Fibroblast of lung (primary cell): ENCODE measurements around the gene ZNF474. TPM values are rescaled to one million over a fixed set of nuclear protein-coding genes. Genes with fewer than 3 reads are reported as not detected.

Experiments used
- DNase-seq, 2 donors: peaks; one replicate each; pipeline versions ENCODE4 v3.0.0 to v3.0.0-alpha.2; 2010; ENCODE audit warnings: low read depth in 2 of 2
- H2AFZ ChIP-seq: 2 replicates; pipeline ENCODE4 v1.5.1; 2012; ENCODE audit warnings: low read length, control low read depth, inconsistent platforms
- H3K27ac ChIP-seq: 2 replicates; pipeline ENCODE4 v1.5.1; 2011; ENCODE audit warnings: low read length, control low read depth; ENCODE audit not compliant: insufficient read depth
- H3K27me3 ChIP-seq: 2 replicates; pipeline ENCODE4 v1.5.1; 2011; ENCODE audit warnings: mild to moderate bottlenecking, low read length; ENCODE audit not compliant: control insufficient read depth, insufficient read depth
- H3K36me3 ChIP-seq: 2 replicates; pipeline ENCODE4 v1.5.1; 2011; ENCODE audit warnings: low read length; ENCODE audit not compliant: control insufficient read depth, insufficient read depth
- H3K4me1 ChIP-seq: 2 replicates; pipeline ENCODE4 v1.5.1; 2011; ENCODE audit warnings: low read length; ENCODE audit not compliant: control insufficient read depth, insufficient read depth; ENCODE audit errors: extremely low read depth
- H3K4me2 ChIP-seq: 2 replicates; pipeline ENCODE4 v1.5.1; 2011; ENCODE audit warnings: low read length, control low read depth; ENCODE audit not compliant: insufficient read depth; ENCODE audit errors: extremely low read depth
- H3K4me3 ChIP-seq, 4 experiments: fragments of 200-600 bp in 1 of 4; sonication (generic) in 1 of 4; replicated peaks in 1 of 4; 2 replicates each; pipeline ENCODE4 v1.5.1; 2011 to 2016; ENCODE audit warnings: low read length in 4 of 4, low read depth in 3 of 4, mild to moderate bottlenecking in 3 of 4, control low read depth in 2 of 4, inconsistent platforms in 1 of 4, mixed read lengths in 1 of 4; ENCODE audit not compliant: insufficient read depth in 1 of 4; ENCODE audit errors: control extremely low read depth in 1 of 4
- H3K79me2 ChIP-seq: 2 replicates; pipeline ENCODE4 v1.5.1; 2012; ENCODE audit warnings: mild to moderate bottlenecking, low read length, inconsistent platforms; ENCODE audit not compliant: control insufficient read depth, insufficient read depth
- H3K9ac ChIP-seq: 2 replicates; pipeline ENCODE4 v1.5.1; 2011; ENCODE audit warnings: mild to moderate bottlenecking, low read length, control low read depth; ENCODE audit not compliant: insufficient read depth
- H3K9me3 ChIP-seq: 2 replicates; pipeline ENCODE4 v1.5.1; 2012; ENCODE audit warnings: low read depth, low read length; ENCODE audit not compliant: control insufficient read depth, insufficient read depth
- H4K20me1 ChIP-seq: 2 replicates; pipeline ENCODE4 v1.5.1; 2011; ENCODE audit warnings: low read length; ENCODE audit not compliant: control insufficient read depth, insufficient read depth; ENCODE audit errors: extremely low read depth
- CTCF ChIP-seq, 2 donors: IDR thresholded peaks in 1 of 2; conservative IDR thresholded peaks in 1 of 2; 1 replicate in 1 of 2; 2 replicates in 1 of 2; pipeline ENCODE4 v1.5.1; 2011 to 2012; ENCODE audit warnings: low read length in 2 of 2, control low read depth in 1 of 2, inconsistent platforms in 1 of 2, low read depth in 1 of 2, mild to moderate bottlenecking in 1 of 2
- EZH2 ChIP-seq: IDR thresholded peaks from 2 replicates; pipeline ENCODE4 v1.5.1; 2012; ENCODE audit warnings: low read length, control low read depth, mild to moderate bottlenecking; ENCODE audit errors: missing control alignments
- polyA plus RNA-seq, 2 donors: library from polyadenylated mRNA; depleted of rRNA in 1 of 2; stranded (reverse) in 1 of 2; unstranded in 1 of 2; fragments of >200 nt; gene quantifications; 2 replicates each; pipeline ENCODE4 v1.2.1, GENCODE V29; 2011 to 2012; ENCODE audit warnings: missing spikeins in 1 of 2
- total RNA-seq: library from RNA; depleted of rRNA; stranded (reverse); fragments of >200 nt; gene quantifications from 2 replicates; pipeline ENCODE4 v1.2.1, GENCODE V29; 2014

The ZNF474 gene
- total and polyA plus RNA-seq, 2 donors (not counting 1 experiment from before 2014, with no cell fraction given): 0.17 to 0.20 TPM

GRCh38 chr5:122119205-122119604 lies 10.1 kb upstream of the ZNF474 start:
- Histone ChIP-seq H4K20me1 (no peaks in the 10 kb centered on the region), H3K36me3 (no peaks in the 10 kb centered on the region), H3K27ac (no peak overlapping the region), H3K27me3 (no peaks in the 10 kb centered on the region), H3K4me1 (no peaks in the 10 kb centered on the region), H3K4me2 (no peak overlapping the region), H3K4me3 (no peak overlapping the region), H3K9ac (no peak overlapping the region), H2AFZ (no peak overlapping the region), H3K9me3 (no peaks in the 10 kb centered on the region), H3K79me2 (no peaks in the 10 kb centered on the region)
- DNase-seq: no peak
- no peak for TF ChIP-seq CTCF (conservative IDR thresholded peaks at IDR 0.05 in 1 of 2, IDR thresholded peaks at IDR 0.05 in 1 of 2; ENCODE audit: low read depth in 1 of 2, low read length in 2 of 2)
- no peak for TF ChIP-seq EZH2

GRCh38 chr5:122120493-122120892 lies 8.9 kb upstream of the ZNF474 start:
- H3K9ac ChIP-seq: no peak overlapping the region
- no peak for DNase-seq
- no peak for TF ChIP-seq CTCF (conservative IDR thresholded peaks at IDR 0.05 in 1 of 2, IDR thresholded peaks at IDR 0.05 in 1 of 2; ENCODE audit: low read depth in 1 of 2, low read length in 2 of 2)
- no peak for TF ChIP-seq EZH2
- H3K27ac ChIP-seq: no peak overlapping the region
- no peak overlapping the region for H3K4me3 ChIP-seq
- H3K79me2 ChIP-seq: no peaks in the 10 kb centered on the region
- H3K4me1 ChIP-seq: no peaks in the 10 kb centered on the region
- H3K36me3 ChIP-seq: no peaks in the 10 kb centered on the region
- no peaks in the 10 kb centered on the region for H3K9me3 ChIP-seq
- no peak overlapping the region for H3K4me2 ChIP-seq
- H2AFZ ChIP-seq: no peak overlapping the region
- no peaks in the 10 kb centered on the region for H3K27me3 ChIP-seq
- H4K20me1 ChIP-seq: no peaks in the 10 kb centered on the region

GRCh38 chr5:122120957-122121356 lies 8.4 kb upstream of the ZNF474 start:
- no peak for TF ChIP-seq CTCF (conservative IDR thresholded peaks at IDR 0.05 in 1 of 2, IDR thresholded peaks at IDR 0.05 in 1 of 2; ENCODE audit: low read depth in 1 of 2, low read length in 2 of 2)
- no peak for TF ChIP-seq EZH2
- H2AFZ ChIP-seq: no peak overlapping the region
- no peak overlapping the region for H3K4me3 ChIP-seq
- H3K27me3 ChIP-seq: no peaks in the 10 kb centered on the region
- H3K9me3 ChIP-seq: no peaks in the 10 kb centered on the region
- peak in 1 of 2 donors; percentile 48 for DNase-seq
- H4K20me1 ChIP-seq: no peaks in the 10 kb centered on the region
- no peaks in the 10 kb centered on the region for H3K79me2 ChIP-seq
- no peak overlapping the region for H3K9ac ChIP-seq
- H3K27ac ChIP-seq: no peak overlapping the region
- no peak overlapping the region for H3K4me2 ChIP-seq
- peaks cover 2% of the 10 kb centered on the region for H3K4me1 ChIP-seq
- no peaks in the 10 kb centered on the region for H3K36me3 ChIP-seq
